ENCODE measurements around the gene FRYL. TPM values are rescaled to one million over a fixed set of nuclear protein-coding genes. Genes with fewer than 3 reads are reported as not detected.

FRYL gene
- total and polyA plus RNA-seq, 5 donors from 2014 or later: 27.5 to 135 (median 34.0) TPM

DNA sequence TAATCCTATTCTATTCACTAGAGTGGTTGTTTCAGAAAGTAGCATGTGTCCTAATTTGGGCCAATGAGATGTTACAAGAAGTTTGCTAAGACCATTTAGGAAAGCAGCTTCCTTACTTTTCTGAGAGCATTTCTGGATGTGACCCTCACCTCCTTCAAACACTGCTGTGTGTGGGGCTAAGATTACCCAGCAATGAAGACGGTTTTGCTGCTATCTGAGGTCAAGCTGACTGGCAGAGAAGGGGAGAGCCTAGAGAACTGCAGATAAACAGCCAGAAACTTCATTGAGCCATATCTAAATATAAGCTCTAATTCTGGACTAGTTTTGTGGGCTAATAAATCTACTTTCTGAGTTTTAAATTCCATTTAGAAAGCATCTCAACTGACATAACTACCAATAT is 253.7 kb downstream of the FRYL start:
- Mint-ChIP-seq H3K4me3 (no peak overlapping the region), H3K4me1 (no peaks in the 10 kb centered on the region), H3K27me3 (no peaks in the 10 kb centered on the region), H3K9me3 (no peaks in the 10 kb centered on the region), H3K27ac (no peak overlapping the region), H3K36me3 (peaks cover 67% of the 10 kb centered on the region)
- H3K36me3 ChIP-seq (ENCODE audit: control insufficient read depth, insufficient read depth, low read length): peaks cover 92% of the 10 kb centered on the region
- H3K27ac ChIP-seq (ENCODE audit: insufficient read depth, low read length, poor library complexity, severe bottlenecking): no peak overlapping the region
- no peaks in the 10 kb centered on the region for H3K9me3 ChIP-seq (ENCODE audit: control insufficient read depth in 2 of 2, low read length in 2 of 2)
- ATAC-seq (ENCODE audit: low read depth in 2 of 2) (no peak), DNase-seq (no peak)
- no peaks in the 10 kb centered on the region for H3K4me1 ChIP-seq (ENCODE audit: control insufficient read depth, insufficient read depth, low read length, poor library complexity, severe bottlenecking)
- no peaks in the 10 kb centered on the region for H3K27me3 ChIP-seq (ENCODE audit: control insufficient read depth, insufficient read depth, low read length)
- no peak overlapping the region for H3K4me3 ChIP-seq (ENCODE audit: low read depth, low read length)

DNA sequence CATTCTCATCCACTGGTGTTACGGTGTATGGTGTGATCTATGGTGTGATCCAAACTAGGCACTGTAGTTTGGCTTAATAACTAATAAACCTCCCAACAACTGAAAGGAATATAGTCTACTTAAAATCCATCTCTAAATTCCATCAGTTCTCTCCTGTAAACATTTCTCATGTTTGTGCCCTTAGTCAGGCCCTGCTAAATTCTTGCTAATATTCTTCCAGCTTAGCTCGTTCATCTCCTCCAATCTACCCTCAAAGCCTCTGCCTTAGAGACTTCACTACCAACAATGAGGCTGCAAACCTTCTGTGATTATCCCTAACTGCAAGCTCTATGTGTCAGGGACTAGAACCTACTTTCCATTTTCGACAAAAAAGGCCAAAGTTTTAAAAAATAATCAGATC is 261.9 kb downstream of the FRYL start:
- Mint-ChIP-seq H3K27me3 (no peaks in the 10 kb centered on the region), H3K4me3 (no peak overlapping the region), H3K9me3 (no peaks in the 10 kb centered on the region), H3K27ac (peak overlapping the region in 1 of 3 donors; percentile 8), H3K36me3 (peaks cover 57% of the 10 kb centered on the region), H3K4me1 (peaks cover 0 to 4% (median 0%) of the 10 kb centered on the region in 4 donors)
- ATAC-seq (ENCODE audit: low read depth in 2 of 2): no peak
- Histone ChIP-seq H3K4me3 (ENCODE audit: low read depth, low read length) (no peak overlapping the region), H3K9me3 (ENCODE audit: control insufficient read depth in 2 of 2, low read length in 2 of 2) (no peaks in the 10 kb centered on the region), H3K36me3 (ENCODE audit: control insufficient read depth, insufficient read depth, low read length) (peaks cover 73% of the 10 kb centered on the region), H3K4me1 (ENCODE audit: control insufficient read depth, insufficient read depth, low read length, poor library complexity, severe bottlenecking) (no peaks in the 10 kb centered on the region), H3K27me3 (ENCODE audit: control insufficient read depth, insufficient read depth, low read length) (no peaks in the 10 kb centered on the region), H3K27ac (ENCODE audit: insufficient read depth, low read length, poor library complexity, severe bottlenecking) (no peak overlapping the region)
- DNase-seq: no peak

DNA sequence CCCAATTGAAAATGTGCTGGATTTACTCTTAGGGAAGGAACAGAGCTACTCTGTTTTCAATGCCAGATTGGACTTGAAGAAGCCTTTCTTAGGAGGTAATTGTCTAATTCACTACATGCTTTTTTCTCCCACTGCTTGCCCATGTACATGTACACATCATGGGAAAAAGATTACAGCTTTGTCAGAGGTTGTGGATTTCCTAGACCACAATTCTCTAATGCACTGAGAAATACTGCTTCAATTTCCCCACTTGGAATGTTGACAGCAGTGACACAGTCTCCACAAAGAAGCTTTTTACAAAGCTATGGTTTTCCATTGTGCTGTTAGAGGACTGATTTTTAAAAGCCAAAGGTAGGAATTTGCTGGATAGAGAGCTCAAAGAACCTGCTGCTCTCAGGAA is 270.5 kb downstream of the FRYL start:
- Histone ChIP-seq H3K9me3 (ENCODE audit: control insufficient read depth in 2 of 2, low read length in 2 of 2) (no peaks in the 10 kb centered on the region), H3K36me3 (ENCODE audit: control insufficient read depth, insufficient read depth, low read length) (peaks cover 89% of the 10 kb centered on the region), H3K4me3 (ENCODE audit: low read depth, low read length) (no peak overlapping the region), H3K4me1 (ENCODE audit: control insufficient read depth, insufficient read depth, low read length, poor library complexity, severe bottlenecking) (no peaks in the 10 kb centered on the region), H3K27ac (ENCODE audit: insufficient read depth, low read length, poor library complexity, severe bottlenecking) (no peak overlapping the region), H3K27me3 (ENCODE audit: control insufficient read depth, insufficient read depth, low read length) (no peaks in the 10 kb centered on the region)
- peaks cover 52% of the 10 kb centered on the region for H3K36me3 Mint-ChIP-seq
- H3K4me1 Mint-ChIP-seq: peaks cover 0 to 7% (median 3%) of the 10 kb centered on the region in 4 donors
- ATAC-seq (ENCODE audit: low read depth in 2 of 2) (no peak), DNase-seq (no peak)
- no peak overlapping the region for H3K4me3 Mint-ChIP-seq
- H3K27me3 Mint-ChIP-seq: no peaks in the 10 kb centered on the region
- H3K9me3 Mint-ChIP-seq: no peaks in the 10 kb centered on the region
- no peak overlapping the region for H3K27ac Mint-ChIP-seq

DNA sequence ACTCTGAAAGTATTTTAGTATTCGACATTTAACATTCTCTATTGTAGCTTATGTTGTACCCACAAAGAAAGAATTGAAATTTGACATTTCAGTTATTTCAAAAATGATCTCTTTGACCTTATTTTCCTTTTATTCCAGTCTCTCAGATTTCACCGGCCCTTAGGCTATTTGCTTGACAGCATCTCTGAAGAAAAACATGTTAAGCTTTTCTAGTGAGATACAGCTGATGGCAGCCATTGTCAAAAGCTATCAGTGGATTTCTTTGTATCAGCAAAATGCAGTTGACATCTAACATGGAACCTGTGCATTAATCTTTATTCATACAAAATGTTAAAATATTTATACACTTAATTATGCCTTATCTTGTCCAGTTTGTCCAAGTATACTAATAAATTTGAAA is 273.4 kb downstream of the FRYL start:
- Mint-ChIP-seq H3K9me3 (no peaks in the 10 kb centered on the region), H3K36me3 (peaks cover 46% of the 10 kb centered on the region), H3K27ac (no peak overlapping the region)

GRCh38 chr4:48504352-48504751 is 275.7 kb downstream of the FRYL start:
- no peaks in the 10 kb centered on the region for H3K9me3 ChIP-seq (ENCODE audit: control insufficient read depth in 2 of 2, low read length in 2 of 2)
- Mint-ChIP-seq H3K36me3 (peaks cover 44% of the 10 kb centered on the region), H3K9me3 (no peaks in the 10 kb centered on the region), H3K27ac (no peak overlapping the region), H3K27me3 (no peaks in the 10 kb centered on the region), H3K4me1 (peaks cover 6 to 18% (median 13%) of the 10 kb centered on the region in 4 donors), H3K4me3 (no peak overlapping the region)
- H3K36me3 ChIP-seq (ENCODE audit: control insufficient read depth, insufficient read depth, low read length): peaks cover 59% of the 10 kb centered on the region
- no peaks in the 10 kb centered on the region for H3K4me1 ChIP-seq (ENCODE audit: control insufficient read depth, insufficient read depth, low read length, poor library complexity, severe bottlenecking)
- H3K27me3 ChIP-seq (ENCODE audit: control insufficient read depth, insufficient read depth, low read length): no peaks in the 10 kb centered on the region
- H3K4me3 ChIP-seq (ENCODE audit: low read depth, low read length): no peak overlapping the region
- no peak for ATAC-seq (ENCODE audit: low read depth in 2 of 2)
- H3K27ac ChIP-seq (ENCODE audit: insufficient read depth, low read length, poor library complexity, severe bottlenecking): no peak overlapping the region
- DNase-seq: no peak

More for the DNA sequence above, 273.4 kb downstream of the FRYL start:
- DNase-seq: no peak
- Histone ChIP-seq H3K36me3 (ENCODE audit: control insufficient read depth, insufficient read depth, low read length) (peaks cover 69% of the 10 kb centered on the region), H3K27me3 (ENCODE audit: control insufficient read depth, insufficient read depth, low read length) (no peaks in the 10 kb centered on the region), H3K4me3 (ENCODE audit: low read depth, low read length) (no peak overlapping the region), H3K27ac (ENCODE audit: insufficient read depth, low read length, poor library complexity, severe bottlenecking) (no peak overlapping the region), H3K9me3 (ENCODE audit: control insufficient read depth in 2 of 2, low read length in 2 of 2) (no peaks in the 10 kb centered on the region), H3K4me1 (ENCODE audit: control insufficient read depth, insufficient read depth, low read length, poor library complexity, severe bottlenecking) (no peaks in the 10 kb centered on the region)
- peaks cover 0 to 7% (median 5%) of the 10 kb centered on the region in 4 donors for H3K4me1 Mint-ChIP-seq
- ATAC-seq (ENCODE audit: low read depth in 2 of 2): no peak
- no peaks in the 10 kb centered on the region for H3K27me3 Mint-ChIP-seq
- H3K4me3 Mint-ChIP-seq: no peak overlapping the region

GRCh38 chr4:48504026-48504330 is 276.1 kb downstream of the FRYL start:
- H3K36me3 Mint-ChIP-seq: peaks cover 45% of the 10 kb centered on the region
- no peaks in the 10 kb centered on the region for H3K27me3 Mint-ChIP-seq
- no peak for ATAC-seq (ENCODE audit: low read depth in 2 of 2)
- Histone ChIP-seq H3K4me3 (ENCODE audit: low read depth, low read length) (no peak overlapping the region), H3K27ac (ENCODE audit: insufficient read depth, low read length, poor library complexity, severe bottlenecking) (no peak overlapping the region), H3K36me3 (ENCODE audit: control insufficient read depth, insufficient read depth, low read length) (peaks cover 59% of the 10 kb centered on the region), H3K4me1 (ENCODE audit: control insufficient read depth, insufficient read depth, low read length, poor library complexity, severe bottlenecking) (no peaks in the 10 kb centered on the region), H3K27me3 (ENCODE audit: control insufficient read depth, insufficient read depth, low read length) (no peaks in the 10 kb centered on the region), H3K9me3 (ENCODE audit: control insufficient read depth in 2 of 2, low read length in 2 of 2) (no peaks in the 10 kb centered on the region)
- no peak for DNase-seq
- no peak overlapping the region for H3K4me3 Mint-ChIP-seq
- H3K9me3 Mint-ChIP-seq: no peaks in the 10 kb centered on the region
- no peak overlapping the region for H3K27ac Mint-ChIP-seq
- peaks cover 6 to 22% (median 14%) of the 10 kb centered on the region in 4 donors for H3K4me1 Mint-ChIP-seq

GRCh38 chr4:48503233-48504025 is 276.6 kb downstream of the FRYL start:
- Histone ChIP-seq H3K36me3 (ENCODE audit: control insufficient read depth, insufficient read depth, low read length) (peaks cover 59% of the 10 kb centered on the region), H3K4me1 (ENCODE audit: control insufficient read depth, insufficient read depth, low read length, poor library complexity, severe bottlenecking) (no peaks in the 10 kb centered on the region), H3K4me3 (ENCODE audit: low read depth, low read length) (no peak overlapping the region), H3K27me3 (ENCODE audit: control insufficient read depth, insufficient read depth, low read length) (no peaks in the 10 kb centered on the region), H3K9me3 (ENCODE audit: control insufficient read depth in 2 of 2, low read length in 2 of 2) (no peaks in the 10 kb centered on the region), H3K27ac (ENCODE audit: insufficient read depth, low read length, poor library complexity, severe bottlenecking) (no peak overlapping the region)
- peaks cover 44% of the 10 kb centered on the region for H3K36me3 Mint-ChIP-seq
- no peaks in the 10 kb centered on the region for H3K27me3 Mint-ChIP-seq
- H3K9me3 Mint-ChIP-seq: no peaks in the 10 kb centered on the region
- no peak for ATAC-seq (ENCODE audit: low read depth in 2 of 2)
- H3K27ac Mint-ChIP-seq: no peak overlapping the region
- H3K4me1 Mint-ChIP-seq: peaks cover 6 to 24% (median 13%) of the 10 kb centered on the region in 4 donors
- no peak for DNase-seq
- H3K4me3 Mint-ChIP-seq: no peak overlapping the region

GRCh38 chr4:48499551-48500066 is 280.5 kb downstream of the FRYL start:
- ATAC-seq (ENCODE audit: low read depth in 2 of 2): no peak
- H3K36me3 ChIP-seq (ENCODE audit: control insufficient read depth, insufficient read depth, low read length): peaks cover 35% of the 10 kb centered on the region

More at GRCh38 chr4:48499551-48500066, 280.5 kb downstream of the FRYL start:
- Histone ChIP-seq H3K27me3 (ENCODE audit: control insufficient read depth, insufficient read depth, low read length) (no peaks in the 10 kb centered on the region), H3K4me3 (ENCODE audit: low read depth, low read length) (peak overlapping the region; percentile 22), H3K9me3 (ENCODE audit: control insufficient read depth in 2 of 2, low read length in 2 of 2) (no peaks in the 10 kb centered on the region), H3K4me1 (ENCODE audit: control insufficient read depth, insufficient read depth, low read length, poor library complexity, severe bottlenecking) (no peaks in the 10 kb centered on the region), H3K27ac (ENCODE audit: insufficient read depth, low read length, poor library complexity, severe bottlenecking) (no peak overlapping the region)
- Mint-ChIP-seq H3K4me3 (peak overlapping the region in 1 of 4 donors; percentile 10), H3K36me3 (peaks cover 37% of the 10 kb centered on the region), H3K9me3 (no peaks in the 10 kb centered on the region), H3K27me3 (no peaks in the 10 kb centered on the region), H3K4me1 (peaks cover 0 to 24% (median 11%) of the 10 kb centered on the region in 4 donors), H3K27ac (peak overlapping the region in 1 of 3 donors; percentile 39)
- peak in 1 of 3 donors; percentile 45 for DNase-seq
